ENCODE data around the gene ZBTB18. TPM values are rescaled to one million over a fixed set of nuclear protein-coding genes. Genes with fewer than 3 reads are reported as not detected.
A peak's percentile ranks its signal among the peaks of the same experiment; 100 is the strongest.
"Not testable (repeated sequence)": the region's sequence is repeated elsewhere in the genome, so short reads cannot be mapped to it uniquely, and the experiment has no call there.

ZBTB18 gene
- 13.6 and 16.5 TPM in 2 replicates for total RNA-seq (2014; rRNA removed; shearing (Covaris generic))

GRCh38 chr1:244050835-244051444, at the start of gene ZBTB18:
TSS of gene ZBTB18 (plus strand) at chr1:244051283. CDS start at chr1:244051432, 149 bp downstream.
- peak; percentile 75 for DNase-seq (ENCODE audit: low read depth)

- DNase-seq (ENCODE audit: low read depth), result no peak
These were observed 48.4 kb upstream of the ZBTB18 start for GRCh38 chr1:244002721-244003120.

DNA sequence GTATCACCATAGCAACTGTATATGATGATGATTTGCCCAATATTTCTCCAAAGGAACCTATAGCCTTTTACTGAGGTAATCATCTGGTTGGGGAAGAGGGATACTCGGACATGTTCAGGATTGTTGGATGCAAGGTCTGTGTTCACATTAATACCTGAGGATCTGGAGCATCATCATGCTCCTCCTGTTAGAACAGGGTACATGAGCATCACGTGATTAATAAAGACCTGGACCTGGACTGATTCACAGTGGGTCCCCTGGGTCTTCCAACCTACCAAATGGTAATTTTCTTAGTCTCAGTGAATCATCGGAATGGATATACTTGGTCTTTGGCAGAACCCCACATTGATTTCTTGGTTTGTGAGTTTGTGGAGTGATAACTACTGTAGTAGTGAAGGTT, 45.6 kb upstream of the ZBTB18 start:
- DNase-seq (ENCODE audit: low read depth), result no peak

DNA sequence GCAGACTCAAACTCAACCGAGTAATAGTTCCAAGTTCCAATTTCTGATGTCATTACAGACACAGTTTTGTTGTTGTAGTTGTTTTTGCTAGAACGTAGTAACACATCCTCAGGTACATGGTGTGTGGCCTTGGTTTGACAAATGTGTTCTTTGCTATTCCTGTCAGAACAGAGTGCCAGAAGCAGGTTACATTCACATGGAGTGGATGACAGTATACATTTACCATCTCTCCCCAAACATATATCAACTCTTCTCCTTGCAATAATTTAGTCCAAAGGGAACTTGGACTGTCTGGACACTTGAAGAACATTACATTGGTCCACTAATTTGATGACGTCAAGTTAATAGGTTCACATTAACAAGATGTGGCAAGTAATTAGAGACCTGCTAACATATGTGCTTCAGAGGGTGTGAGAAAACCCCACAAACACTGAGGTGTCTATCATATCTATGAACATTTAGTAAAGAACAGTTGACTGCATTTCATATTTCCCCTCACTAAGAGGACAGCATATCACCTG, 44.6 kb upstream of the ZBTB18 start:
- no peak for DNase-seq (ENCODE audit: low read depth)

- no peak for DNase-seq (ENCODE audit: low read depth)
These were observed 44.1 kb upstream of the ZBTB18 start for GRCh38 chr1:244006961-244007360.

GRCh38 chr1:244010191-244010590, 40.9 kb upstream of the ZBTB18 start:
- DNase-seq (ENCODE audit: low read depth), result no peak

- DNase-seq (ENCODE audit: low read depth), result no peak
These were observed 40.4 kb upstream of the ZBTB18 start for GRCh38 chr1:244010703-244011123.

DNA sequence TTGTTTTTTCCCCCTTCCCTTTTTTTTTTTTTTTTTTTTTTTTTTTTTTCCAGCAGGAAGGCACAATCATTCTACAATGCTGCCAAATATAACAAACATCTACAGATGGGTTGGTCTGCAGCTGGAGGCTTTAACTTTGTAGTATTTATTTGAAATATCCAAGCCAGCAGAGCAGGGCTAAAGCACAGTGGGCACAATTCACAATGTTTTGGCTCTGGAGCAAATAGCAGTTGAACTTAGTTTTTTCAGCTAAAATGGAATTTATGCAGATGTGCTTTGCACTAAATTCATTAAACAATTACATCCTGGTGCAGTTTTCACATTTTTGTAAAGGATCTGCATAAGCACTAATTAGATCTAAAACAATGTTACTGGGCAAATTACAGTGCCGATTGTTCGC, 39.8 kb upstream of the ZBTB18 start:
- DNase-seq (ENCODE audit: low read depth), result no peak

GRCh38 chr1:244011786-244012185, 39.3 kb upstream of the ZBTB18 start:
- no peak for DNase-seq (ENCODE audit: low read depth)

DNA sequence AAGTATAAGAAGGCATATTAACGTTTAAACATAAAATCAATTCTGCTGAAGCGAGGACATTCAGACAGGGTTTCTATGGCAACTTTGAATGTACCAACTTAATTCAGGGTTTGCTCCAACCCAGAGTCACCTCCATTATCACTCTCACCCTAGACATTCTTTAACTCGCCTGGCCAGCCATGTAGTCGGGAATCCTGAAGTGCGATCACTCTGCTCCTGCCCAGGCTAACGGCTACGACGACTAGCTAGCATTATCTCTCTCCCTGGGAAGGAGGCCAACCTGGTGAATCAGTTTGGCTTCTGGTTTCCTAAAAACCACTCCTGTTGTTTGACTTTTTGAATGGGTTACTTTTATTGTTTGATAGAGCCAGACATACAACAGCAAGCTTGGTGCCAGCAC, 38.9 kb upstream of the ZBTB18 start:
- peak; percentile 80 for DNase-seq (ENCODE audit: low read depth)

GRCh38 chr1:244013100-244013499, 38.0 kb upstream of the ZBTB18 start:
- DNase-seq (ENCODE audit: low read depth), result no peak

- not testable (repeated sequence) for DNase-seq (ENCODE audit: low read depth)
These were observed 36.2 kb upstream of the ZBTB18 start for GRCh38 chr1:244014862-244015261.

DNA sequence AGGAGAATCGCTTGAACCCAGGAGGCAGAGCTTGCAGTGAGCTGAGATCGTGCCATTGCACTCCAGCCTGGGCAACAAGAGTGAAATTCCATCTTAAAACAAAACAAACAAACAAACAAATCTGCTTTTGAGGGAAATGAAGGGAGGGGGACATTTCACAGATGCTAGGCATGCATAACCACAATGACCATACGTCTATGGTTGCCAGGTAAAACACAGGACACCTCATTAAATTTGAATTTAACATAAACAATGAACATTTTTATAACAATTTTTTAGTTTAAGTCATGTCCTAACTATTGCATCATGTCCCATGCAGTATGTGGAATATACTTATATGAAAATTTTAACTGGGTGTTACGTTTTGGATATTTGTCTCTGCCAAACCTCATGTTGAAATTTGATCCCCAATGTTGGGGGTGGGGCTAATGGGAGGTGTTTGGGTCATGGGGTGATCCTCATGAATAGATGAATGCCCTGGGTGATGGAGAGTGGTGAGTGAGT, 31.0 kb upstream of the ZBTB18 start:
- no peak for DNase-seq (ENCODE audit: low read depth)

- DNase-seq (ENCODE audit: low read depth), result no peak
These were observed 29.7 kb upstream of the ZBTB18 start for GRCh38 chr1:244021427-244021826.

- DNase-seq (ENCODE audit: low read depth), result peak; percentile 83
These were observed 28.8 kb upstream of the ZBTB18 start for GRCh38 chr1:244022311-244022710.

DNA sequence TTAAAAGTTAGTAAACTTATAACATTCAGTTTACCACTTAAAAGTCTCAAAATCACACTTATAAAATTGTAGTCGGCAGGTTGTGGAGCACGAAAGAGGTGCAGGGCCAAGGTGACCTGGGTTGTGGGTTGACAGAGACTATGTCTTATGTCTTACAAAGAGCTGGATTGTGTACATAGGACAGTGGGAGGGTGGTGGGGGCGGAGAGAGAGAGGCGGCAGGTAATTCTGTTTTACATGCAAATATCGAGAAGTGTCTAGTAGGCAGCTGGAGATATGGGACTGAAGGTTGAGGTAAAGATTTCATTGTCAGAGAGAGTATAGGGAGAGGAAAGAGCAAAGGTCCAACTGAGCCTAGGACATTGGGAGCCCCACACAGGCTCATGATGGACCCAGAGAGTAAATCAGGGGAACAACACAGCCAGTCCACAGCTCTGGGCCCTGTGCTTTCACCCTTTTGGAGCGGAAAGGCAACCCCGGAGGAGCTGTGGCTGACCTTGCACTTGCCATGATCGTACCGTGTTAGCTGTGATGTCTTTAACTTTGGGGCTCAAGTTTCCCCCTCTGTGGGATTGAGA, 28.1 kb upstream of the ZBTB18 start:
- DNase-seq (ENCODE audit: low read depth), result no peak

DNA sequence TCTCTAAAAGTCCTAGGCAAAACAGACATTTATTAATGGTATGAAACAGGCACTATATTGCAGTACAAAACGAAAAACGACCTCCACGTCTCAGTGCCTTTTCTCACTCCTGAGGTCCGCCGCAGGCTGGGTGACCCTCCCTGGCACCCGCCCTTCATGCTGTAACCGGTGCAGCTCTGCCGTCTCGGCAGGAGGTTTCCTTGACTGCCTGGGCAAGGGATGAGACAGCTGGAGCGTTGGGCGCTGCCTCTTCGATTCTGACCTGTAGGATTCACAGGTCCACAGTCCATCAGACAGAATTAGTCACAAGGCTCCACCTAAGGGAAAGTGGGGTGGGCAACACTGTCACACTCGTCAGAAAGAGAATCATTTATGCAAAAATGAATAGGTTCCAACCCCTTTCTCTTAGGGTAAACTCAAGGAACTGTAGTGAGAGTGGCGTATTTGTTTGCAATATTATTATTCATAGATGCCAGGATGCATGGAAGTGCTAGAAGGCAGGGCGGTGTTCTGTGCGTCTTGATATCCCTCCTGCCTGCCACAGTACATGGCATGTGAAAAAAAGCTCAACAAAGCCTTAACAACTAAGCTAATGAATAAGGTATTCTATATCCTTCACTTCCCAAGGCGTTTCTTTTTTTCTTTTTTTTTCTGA, 23.5 kb upstream of the ZBTB18 start:
- no peak for DNase-seq (ENCODE audit: low read depth)

DNA sequence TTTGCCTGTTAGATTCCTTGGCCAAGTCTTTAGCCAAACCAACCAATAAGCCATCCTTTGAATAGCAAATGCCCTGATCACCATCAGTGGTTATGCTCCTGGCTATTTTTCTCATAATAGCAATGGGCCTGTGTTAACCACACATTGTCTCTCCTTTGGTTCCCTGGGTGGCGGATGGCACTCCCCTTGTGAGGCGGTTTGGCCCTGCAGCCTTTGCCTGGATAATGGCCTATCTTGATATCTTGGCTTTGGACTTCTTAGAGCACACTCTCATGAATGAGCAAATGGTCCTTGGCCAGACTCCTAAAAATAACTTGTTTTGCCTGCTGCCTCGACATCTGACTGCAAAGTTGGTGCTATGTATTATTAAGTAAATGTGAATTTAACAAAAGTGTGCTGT, 22.4 kb upstream of the ZBTB18 start:
- peak; percentile 73 for DNase-seq (ENCODE audit: low read depth)

DNA sequence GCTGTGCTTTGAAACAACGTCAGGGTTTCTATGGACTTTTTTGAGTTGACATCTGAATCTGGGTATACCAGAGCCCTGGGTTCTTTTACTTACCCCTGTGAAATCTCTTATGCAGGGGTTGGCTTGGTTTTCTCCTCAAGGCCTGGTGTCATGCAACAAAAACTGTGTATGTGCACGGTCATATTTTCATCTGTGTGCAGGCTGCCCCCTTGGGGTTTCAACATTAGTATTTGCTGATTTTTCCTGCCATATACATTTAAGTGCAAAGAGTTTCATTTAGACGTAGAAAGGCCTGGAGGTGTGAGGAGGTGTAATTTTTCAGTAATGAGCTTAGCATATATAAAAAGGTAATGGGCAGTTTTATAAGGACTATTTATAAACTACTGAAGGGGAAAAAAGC, 22.0 kb upstream of the ZBTB18 start:
- DNase-seq (ENCODE audit: low read depth), result no peak

DNA sequence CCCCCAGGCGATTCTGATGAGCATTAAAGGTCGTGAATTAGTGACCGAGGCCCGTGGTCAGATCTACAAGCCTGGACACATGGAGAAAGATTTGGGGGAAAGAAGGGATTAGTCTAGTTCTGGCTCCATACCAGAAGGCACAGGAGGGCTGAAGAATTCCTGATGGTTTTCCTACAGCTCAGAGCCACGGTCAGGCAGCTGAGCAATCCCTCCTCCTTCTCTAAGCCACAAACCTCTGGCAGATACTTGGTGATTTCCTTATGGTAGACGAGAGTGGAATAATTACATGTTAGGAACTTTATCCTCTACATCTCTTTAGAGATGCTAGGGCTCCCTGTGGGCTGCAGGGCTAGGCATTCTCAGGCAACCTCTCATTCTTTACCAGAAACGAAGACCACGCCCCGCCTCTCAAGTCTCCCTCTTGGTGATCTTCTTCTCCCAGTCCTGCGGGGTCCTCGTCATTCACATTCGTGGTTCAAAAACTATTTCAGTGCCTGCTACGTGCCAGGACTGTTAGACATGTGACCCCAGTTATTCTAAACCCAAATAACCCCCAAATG, 20.5 kb upstream of the ZBTB18 start:
- peak; percentile 51 for DNase-seq (ENCODE audit: low read depth)

- DNase-seq (ENCODE audit: low read depth), result no peak
These were observed 15.7 kb upstream of the ZBTB18 start for GRCh38 chr1:244035358-244035757.

GRCh38 chr1:244037252-244037651, 13.8 kb upstream of the ZBTB18 start:
- DNase-seq (ENCODE audit: low read depth), result no peak

All from RPMI7951 (cell line).